ENCODE results near the gene STAU1. TPM values are rescaled to one million over a fixed set of nuclear protein-coding genes. Genes with fewer than 3 reads are reported as not detected.

Gene STAU1
- total RNA-seq, 1 donor from 2014 or later, result 73.5 TPM

DNA sequence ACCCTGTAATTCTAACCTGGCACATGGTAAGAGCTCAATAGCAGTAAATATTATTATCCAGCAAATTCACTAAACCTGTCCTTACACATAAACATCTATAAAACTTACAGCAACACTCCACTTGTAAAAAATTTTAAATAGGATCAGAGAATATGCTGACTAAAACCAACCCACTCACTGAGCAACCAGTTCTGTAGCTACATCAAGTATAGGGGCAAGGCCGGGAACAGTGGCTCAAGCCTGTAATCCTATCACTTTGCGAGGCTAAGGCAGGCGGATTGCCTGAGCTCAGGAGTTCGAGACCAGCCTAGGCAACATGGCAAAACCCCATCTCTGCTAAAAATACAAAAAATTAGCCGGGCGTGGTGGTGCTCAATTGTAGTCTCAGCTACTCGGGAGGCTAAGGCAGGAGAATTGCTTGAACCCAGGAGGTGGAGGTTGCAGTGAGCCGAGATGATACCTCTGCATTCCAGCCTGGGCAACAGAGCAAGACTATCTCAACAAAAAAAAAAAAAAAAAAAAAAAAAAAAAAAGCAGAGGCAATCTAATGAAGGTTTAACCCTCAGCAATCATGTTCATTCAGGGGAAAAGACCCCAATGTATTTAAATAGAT, 6.8 kb downstream of the STAU1 start:
- Histone ChIP-seq H3K36me3 (peaks cover 19% of the 10 kb centered on the region), H3K4me1 (peaks cover 57% of the 10 kb centered on the region), H3K9me3 (no peaks in the 10 kb centered on the region), H3K27me3 (ENCODE audit: low read depth) (no peaks in the 10 kb centered on the region), H3K27ac (no peak overlapping the region), H3K4me3 (no peak overlapping the region)
- DNase-seq (no peak), ATAC-seq (no peak)
- intact Hi-C loops (cut with DNase I), result no loop called here
- TF ChIP-seq, protein P1, sequence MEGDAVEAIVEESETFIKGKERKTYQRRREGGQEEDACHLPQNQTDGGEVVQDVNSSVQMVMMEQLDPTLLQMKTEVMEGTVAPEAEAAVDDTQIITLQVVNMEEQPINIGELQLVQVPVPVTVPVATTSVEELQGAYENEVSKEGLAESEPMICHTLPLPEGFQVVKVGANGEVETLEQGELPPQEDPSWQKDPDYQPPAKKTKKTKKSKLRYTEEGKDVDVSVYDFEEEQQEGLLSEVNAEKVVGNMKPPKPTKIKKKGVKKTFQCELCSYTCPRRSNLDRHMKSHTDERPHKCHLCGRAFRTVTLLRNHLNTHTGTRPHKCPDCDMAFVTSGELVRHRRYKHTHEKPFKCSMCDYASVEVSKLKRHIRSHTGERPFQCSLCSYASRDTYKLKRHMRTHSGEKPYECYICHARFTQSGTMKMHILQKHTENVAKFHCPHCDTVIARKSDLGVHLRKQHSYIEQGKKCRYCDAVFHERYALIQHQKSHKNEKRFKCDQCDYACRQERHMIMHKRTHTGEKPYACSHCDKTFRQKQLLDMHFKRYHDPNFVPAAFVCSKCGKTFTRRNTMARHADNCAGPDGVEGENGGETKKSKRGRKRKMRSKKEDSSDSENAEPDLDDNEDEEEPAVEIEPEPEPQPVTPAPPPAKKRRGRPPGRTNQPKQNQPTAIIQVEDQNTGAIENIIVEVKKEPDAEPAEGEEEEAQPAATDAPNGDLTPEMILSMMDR (IDR thresholded peaks at IDR 0.05), result no peak

DNA sequence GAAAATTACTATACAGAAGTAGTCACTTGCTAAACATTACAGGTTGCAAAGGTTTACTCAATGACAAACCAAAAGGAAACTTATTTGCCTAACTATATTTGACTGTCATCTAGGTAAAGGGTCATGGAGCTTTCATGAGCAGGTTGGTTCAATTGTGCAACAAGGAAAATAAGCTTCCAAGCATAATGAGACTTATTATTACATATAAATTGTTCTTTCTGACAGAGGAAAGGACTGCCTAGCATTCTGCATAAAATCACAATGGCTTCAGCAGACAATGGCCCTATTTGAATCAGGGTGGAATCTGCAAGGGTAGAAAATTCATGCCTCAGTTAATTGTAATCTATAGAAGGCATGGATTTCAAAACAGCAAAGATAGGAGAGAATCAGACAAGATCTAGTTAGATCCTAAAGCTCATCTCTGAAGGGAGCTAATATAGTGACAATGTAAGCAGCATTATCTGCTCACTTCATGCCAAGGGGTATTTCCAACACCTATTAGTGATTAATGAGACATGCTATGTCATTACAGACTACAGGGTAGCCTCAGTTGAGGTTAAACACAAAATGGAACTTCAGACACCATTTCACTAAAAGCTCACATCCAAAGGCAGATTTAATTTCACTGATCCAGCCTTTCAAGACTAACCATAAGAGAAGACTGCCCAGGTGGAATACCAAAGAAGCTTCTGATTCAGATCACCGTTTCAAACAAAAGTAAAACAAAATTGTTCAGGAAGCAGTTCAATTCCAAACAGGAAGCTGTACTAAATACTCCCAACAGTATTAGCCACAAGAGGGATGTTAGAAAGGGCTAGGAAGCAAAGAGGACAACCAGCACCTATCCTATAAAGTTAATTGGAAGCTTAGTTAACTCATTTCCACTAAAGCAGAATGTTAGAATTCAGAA, 8.5 kb downstream of the STAU1 start:
- Histone ChIP-seq H3K9me3 (no peaks in the 10 kb centered on the region), H3K4me3 (no peak overlapping the region), H3K4me1 (peaks cover 39% of the 10 kb centered on the region), H3K27me3 (ENCODE audit: low read depth) (no peaks in the 10 kb centered on the region), H3K27ac (no peak overlapping the region), H3K36me3 (peaks cover 17% of the 10 kb centered on the region)
- ATAC-seq (peak in 1 of 2 donors; percentile 69), DNase-seq (no peak)
- TF ChIP-seq, protein P1 (IDR thresholded peaks at IDR 0.05), result no peak
- intact Hi-C loops (cut with DNase I), result no loop called here

DNA sequence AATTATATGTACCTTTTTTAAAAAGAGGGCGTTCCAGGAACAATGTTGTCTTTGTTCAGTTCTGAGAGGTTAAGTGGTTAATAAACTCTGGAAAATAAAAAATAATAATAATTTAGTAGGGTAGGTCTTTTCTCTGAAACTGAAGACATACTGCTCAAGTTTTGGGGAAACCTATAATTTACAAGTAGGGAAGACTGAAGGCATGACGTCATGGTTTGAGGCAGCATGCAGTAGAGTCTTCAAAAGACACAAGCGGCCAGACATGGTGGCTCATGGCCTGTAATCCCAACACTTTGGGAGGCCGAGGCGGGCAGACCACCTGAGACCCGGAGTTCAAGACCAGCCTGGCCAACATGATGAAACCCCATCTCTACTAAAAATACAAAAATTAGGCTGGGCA, 14.0 kb downstream of the STAU1 start:
- Histone ChIP-seq H3K4me1 (peaks cover 17% of the 10 kb centered on the region), H3K9me3 (no peaks in the 10 kb centered on the region), H3K4me3 (no peak overlapping the region), H3K36me3 (peaks cover 34% of the 10 kb centered on the region), H3K27ac (no peak overlapping the region), H3K27me3 (ENCODE audit: low read depth) (no peaks in the 10 kb centered on the region)
- TF ChIP-seq, protein P1 (IDR thresholded peaks at IDR 0.05), result no peak
- no peak for DNase-seq
- ATAC-seq, result no peak
- intact Hi-C loops (cut with DNase I), result no loop called here

DNA sequence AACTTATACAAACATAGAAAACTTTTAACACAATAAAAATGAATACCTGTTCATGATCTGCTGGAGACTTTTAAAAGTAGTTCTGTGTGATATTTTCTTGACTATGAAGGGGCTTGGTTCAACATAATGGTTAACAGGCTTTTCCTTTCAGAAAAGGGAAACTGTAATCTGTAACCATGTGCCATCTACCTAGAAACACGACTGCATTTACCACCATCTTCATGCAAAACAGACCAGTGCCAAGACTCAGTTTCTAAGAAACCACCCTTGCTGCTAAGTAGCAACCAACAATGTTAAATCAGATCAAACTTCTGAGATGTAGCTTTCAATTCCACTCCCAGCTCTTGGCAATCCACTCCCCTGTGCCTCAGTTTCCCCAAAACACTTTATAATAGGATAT, 15.7 kb downstream of the STAU1 start:
- ATAC-seq, result no peak
- Histone ChIP-seq H3K27me3 (ENCODE audit: low read depth) (no peaks in the 10 kb centered on the region), H3K4me1 (peaks cover 33% of the 10 kb centered on the region), H3K4me3 (no peak overlapping the region), H3K27ac (no peak overlapping the region), H3K9me3 (no peaks in the 10 kb centered on the region), H3K36me3 (peaks cover 25% of the 10 kb centered on the region)
- DNase-seq, result no peak
- intact Hi-C loops (cut with DNase I), result no loop called here
- TF ChIP-seq, protein P1 (IDR thresholded peaks at IDR 0.05), result no peak

DNA sequence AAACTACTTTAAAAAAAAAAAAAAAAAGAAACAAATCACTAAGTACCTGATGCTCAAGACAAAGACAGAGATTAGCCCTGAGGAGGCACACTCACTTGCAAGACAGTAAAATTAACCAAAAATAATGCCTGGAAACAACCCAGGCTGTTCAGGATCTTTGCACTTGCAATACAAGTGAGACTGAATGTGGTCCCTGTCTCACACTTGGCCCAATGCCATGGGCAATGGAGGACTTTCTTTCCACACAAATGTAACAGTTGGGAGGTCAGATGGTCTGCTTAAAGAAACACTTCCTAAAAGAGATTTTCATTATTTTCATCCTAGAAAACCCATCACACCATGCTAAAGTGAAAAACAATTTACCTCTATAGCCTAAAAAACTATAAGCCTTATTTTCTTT, 16.2 kb downstream of the STAU1 start:
- H3K9me3 ChIP-seq, result no peaks in the 10 kb centered on the region
- H3K4me3 ChIP-seq, result no peak overlapping the region
- DNase-seq (no peak), ATAC-seq (no peak)
- H3K4me1 ChIP-seq, result peaks cover 38% of the 10 kb centered on the region
- TF ChIP-seq, protein P1 (IDR thresholded peaks at IDR 0.05), result no peak
- peaks cover 22% of the 10 kb centered on the region for H3K36me3 ChIP-seq
- intact Hi-C loops (cut with DNase I), result no loop called here
- H3K27me3 ChIP-seq (ENCODE audit: low read depth), result no peaks in the 10 kb centered on the region
- H3K27ac ChIP-seq, result no peak overlapping the region

Data from lower lobe of right lung (tissue), 2 donors.